Stimulated activated CD8-positive, alpha-beta memory T cell treated with anti-CD3 and anti-CD28 coated beads, Interleukin-12 subunit alpha, Interleukin-12 subunit beta, amount 100 ng/mL, for 1 hour (primary cell): ENCODE data around the gene CDC42EP4.
"Not testable (repeated sequence)": the region's sequence is repeated elsewhere in the genome, so short reads cannot be mapped to it uniquely, and the experiment has no call there.

ENCODE experiments used
- DNase-seq: peaks from one replicate; pipeline ENCODE4 v3.0.0-alpha.2; 2020; ENCODE audit warnings: low read depth

The CDC42EP4 gene

DNA sequence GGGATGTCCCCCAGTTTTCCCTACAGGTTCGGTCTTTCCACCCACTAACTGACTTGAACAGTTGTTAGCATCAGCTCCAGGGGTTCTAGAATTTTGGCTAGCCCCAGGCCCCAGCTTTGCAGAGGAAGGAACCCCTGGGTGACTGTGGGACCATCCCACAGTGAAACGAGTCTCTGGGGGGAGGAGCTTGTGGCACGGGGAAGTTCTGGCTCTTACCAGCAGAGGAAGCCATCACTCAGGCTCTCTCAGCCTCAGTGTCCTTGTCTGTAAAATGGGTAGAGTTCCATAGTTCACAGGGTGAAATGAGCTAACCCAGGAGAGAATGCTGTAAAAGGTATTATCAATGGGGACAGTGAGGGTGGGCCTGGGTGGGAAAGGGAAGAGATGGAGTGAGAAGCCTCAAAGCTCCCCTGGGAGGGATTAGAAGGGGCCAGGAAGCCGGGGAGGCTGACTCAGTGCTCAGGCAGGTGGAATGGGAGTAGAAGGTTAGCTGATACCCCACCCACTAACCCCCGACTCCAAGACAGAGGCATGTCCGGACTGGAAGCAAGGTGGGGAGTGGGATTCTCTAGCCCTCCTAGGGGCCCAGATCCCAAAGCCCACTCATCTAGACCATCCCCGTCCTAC is 30.9 kb upstream of the CDC42EP4 start:
- DNase-seq: no peak

DNA sequence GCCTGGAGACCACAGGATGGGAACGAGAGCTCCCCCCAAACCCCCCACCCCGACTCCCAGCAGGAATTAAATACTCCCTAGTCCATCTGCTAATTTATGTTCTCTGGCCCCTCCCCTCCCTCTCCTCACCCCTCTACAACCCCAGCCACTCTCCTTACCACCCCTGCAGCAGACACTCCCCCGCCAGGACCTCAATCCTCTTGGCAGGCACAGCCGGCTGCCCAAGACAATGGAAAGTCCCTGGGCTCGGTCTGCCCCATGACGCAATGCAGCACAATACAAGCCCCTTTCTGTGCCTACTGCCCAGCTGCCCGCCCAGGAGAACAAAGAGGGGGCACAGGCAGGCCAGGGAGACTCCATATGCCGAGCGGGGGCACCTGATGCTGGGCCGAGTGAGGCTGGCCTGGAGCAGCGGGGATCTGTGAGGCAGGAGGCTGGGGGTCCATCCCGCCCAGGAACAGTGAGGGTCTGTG is 30.3 kb upstream of the CDC42EP4 start:
- no peak for DNase-seq

DNA sequence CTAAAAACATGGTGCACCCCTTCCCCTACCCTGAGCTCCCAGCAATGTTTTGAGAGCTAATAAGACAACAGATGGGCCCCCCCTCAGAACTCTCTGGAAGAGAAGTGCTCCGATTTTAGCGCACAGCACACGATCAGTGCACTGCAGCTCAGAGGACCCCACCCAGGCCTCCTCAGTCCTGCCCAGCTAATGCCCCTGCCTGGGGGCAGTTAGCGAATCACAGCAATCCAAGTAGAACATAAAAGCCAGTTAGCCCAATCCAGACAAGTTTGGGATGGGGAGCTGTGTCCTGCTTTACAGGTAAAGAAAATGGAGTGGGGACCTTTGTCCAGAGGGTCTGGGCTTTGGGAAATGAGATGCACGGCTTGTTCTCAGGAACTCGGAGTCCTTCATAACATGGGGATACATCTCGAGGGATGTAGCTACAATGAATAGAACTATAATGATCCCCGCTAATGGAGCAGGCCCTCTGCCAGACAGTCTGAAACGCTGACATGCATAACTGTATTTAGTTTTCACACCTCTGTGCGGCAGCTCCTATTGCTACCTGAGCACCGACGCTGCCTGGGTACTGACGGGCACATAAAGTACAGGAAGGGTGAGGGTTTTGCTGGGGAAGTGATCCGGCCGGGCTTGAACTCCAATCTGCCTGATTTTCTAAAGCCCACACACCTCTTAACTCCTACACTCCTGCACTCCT is 29.7 kb upstream of the CDC42EP4 start:
- no peak for DNase-seq

DNA sequence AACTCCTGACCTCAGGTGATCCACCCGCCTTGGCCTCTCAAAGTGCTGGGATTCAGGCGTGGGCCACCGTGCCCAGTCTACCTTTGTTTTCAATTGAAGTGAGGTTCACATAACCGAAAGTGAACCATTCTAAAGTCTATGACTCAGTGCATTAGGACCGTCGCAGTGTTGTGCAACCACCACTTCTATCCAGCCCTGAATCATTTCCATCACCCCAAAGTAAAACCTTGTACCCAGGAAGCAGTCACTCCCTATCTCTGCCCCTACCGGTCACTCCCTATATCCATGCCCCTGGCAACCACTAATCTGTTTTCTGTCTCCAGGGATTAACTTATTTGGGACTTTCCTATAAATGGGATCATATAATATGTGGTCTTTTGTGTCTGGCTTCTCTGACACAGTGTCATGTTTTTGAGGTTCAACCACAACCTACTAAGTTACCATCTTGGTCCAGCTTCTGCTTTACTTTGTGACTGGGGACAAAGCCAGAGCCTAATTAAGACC is 28.3 kb upstream of the CDC42EP4 start:
- no peak for DNase-seq

DNA sequence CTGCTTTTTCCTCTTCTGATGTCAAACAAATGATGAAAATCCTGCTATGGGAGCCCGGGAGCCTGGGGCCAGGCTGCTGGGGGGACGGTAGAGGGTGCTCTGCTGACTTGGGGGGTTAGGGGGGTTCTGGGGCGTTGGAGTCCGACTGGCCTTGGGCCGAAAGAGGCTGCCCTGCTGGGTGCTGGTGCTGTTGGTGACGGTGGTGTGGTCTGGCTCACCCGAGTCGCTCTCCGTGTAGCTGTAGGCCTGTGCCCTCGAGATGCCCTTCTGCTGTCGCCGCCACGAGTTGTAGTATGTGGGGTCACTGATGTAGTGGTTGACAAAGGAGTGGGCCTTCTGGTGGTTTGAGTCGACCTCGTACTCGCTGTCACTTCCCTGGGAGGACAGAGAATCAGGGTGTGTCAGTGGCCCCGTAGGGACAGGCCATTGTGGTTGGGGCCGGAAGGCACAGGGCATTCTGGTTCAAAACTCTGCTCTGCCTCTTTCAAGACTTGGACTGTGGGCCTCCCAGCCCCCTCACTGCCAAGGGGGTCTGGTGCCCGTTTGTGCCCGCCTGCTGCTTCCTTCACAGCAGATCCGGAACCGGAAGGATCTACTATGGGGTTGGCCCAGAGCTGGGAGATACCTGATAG is 26.9 kb upstream of the CDC42EP4 start:
- no peak for DNase-seq

DNA sequence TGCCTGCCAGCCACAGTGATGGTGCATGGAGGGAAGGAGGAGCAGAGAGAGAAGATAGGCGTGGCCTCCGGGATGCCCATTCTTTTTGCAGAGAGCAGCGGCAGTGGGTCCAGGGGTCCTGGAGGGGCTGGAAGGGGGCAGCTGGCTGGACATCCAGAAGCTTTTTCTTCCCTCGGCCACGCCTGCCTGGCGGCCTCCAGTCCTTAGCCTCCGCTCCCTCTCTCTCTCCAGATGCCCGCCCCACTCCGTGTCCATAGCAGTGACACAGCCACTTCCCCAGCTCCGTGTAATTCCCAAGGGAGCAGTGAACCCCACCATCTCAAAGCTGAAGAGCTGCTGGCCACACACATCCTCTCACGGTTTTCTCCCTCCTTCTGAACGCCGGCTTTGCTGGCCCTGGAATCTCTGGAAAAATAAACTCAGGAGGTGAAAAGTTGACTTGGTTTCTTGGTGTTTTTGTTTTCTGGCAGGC is 26.3 kb upstream of the CDC42EP4 start:
- DNase-seq: no peak

DNA sequence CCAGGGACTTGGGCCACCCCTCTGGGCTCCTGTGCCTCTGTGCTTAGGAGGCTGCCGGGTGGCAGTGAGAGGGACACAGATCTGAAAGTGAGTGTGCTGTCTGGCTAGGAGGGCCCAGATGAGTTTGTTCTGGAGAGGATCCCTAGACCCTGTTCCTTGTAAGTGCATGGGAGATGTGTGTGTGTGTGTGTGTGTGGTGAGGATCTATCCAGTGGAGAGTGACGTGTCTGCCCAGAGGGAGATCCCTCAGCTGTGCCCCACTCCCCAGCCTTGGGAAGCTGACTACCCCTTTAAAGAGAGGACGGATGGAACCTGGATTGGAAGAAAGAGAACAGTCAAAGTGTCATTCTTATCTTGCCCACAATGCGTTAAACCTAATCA is 25.5 kb upstream of the CDC42EP4 start:
- DNase-seq: no peak

DNA sequence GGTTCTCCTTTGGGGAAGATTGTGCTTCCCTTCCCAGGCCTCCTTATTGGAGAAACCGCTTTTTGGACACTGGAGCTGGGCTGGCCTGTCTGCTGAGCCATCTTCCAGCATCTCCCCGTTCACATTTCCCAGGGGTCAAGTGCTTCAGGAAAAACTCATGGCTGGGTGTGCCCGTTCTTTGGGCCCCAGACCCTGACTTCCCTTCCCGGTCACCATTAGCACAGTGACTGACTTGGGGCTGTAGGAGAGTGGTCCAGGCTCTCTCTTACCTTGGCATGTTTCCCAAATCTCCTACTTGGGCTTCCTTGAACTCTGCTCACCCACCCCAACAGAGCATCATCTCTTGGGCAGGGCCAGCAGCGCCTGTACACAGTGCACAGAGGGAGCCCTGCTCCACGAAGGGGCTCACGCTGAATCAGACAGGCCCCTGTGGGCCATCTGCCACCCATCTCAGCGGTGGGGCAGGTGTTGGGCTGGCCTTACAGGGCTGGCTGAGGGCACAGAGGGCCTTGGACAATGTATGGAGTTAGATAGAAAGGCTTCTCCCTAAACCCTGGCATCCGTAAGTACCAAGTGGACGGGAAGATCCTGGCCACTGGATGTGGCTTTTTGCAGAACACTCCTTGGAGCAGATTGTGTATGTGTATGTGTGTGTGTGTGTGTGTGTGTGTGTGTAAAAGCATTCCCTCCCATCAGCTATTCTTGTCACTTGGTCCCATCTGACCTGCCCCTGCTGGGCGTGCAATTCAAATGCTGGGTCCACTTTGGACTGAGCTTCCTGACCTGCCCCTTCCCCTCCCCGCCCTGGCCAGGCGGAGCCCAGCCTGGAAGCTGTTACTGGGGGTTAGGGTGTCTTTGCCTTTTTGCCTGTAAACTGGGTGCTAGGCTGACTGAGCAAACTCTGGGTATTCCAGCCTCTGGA is 24.9 kb upstream of the CDC42EP4 start:
- DNase-seq: no peak

DNA sequence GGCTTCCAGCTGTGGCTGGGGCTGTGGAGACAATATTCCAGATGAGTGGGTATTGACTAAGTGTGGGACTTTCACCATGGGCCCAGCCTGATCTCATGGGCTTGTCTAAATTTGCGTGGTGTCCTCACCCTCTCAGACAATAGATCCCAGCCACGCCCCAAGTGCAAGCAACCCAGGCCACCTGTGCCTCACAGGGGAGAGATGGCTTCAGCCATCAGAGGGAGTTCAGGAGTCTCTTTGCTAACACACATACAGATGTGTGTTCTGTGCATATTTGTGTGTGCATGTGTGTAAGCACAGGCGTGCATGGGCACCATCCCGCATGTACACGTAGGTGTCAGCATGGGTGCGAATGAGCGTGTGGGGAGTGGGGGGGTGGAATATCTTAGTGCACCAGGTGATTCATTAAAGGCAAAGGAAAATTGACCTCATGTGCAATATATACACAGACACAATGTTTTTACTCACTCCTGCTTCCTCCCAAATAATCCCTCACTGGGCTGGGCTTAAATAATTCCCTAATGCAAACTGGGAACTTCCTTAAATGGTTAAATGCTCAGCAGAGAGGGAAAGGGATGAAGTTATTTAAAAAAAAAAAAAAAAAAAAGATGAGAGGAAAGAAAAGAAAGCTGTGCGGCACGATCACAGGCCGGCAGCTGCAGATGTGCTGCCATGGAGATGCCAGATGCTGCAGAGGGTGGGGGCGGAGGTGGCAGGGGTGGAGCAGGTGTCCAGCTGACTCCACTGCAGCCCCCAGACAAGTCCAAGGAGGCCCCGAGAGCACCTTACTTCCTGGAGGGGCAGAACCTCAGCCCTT is 24.0 kb upstream of the CDC42EP4 start:
- DNase-seq: no peak

DNA sequence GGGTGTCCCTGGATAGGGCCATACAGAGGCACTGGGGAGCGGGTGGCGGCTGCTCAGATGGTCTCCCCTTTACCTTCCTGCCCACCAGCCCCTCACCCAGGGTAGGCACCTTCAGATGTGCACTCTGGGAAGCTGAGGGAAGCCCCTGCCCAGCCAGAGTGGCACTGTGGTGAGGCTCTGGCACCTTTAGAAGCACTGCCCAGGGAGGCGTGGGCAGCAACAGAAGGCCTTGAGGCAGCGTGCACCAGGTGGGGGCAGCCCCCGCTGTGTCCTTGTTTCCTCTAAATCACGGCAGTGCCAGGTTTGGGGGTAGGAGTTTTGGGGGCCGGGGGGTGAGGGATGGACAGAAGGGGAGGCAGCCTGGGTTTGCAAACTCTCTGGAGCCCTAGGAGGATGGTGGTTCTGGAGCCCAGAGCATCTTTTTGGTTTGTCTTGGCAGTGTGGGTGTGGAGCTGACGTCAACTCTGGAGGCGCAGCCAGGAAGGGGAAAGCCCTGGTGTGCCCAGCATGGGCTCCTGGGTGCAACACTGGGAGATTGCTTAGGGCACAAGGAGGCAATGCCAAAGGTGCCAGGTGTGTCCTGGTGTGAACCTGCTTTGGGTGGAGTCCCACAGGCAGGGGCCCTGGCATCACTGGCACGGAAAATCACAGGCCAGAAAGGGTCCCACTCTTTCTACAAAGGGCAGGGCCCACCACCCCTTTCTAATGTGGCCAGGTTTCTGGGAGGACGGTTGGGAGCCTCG is 23.1 kb upstream of the CDC42EP4 start:
- no peak for DNase-seq

DNA sequence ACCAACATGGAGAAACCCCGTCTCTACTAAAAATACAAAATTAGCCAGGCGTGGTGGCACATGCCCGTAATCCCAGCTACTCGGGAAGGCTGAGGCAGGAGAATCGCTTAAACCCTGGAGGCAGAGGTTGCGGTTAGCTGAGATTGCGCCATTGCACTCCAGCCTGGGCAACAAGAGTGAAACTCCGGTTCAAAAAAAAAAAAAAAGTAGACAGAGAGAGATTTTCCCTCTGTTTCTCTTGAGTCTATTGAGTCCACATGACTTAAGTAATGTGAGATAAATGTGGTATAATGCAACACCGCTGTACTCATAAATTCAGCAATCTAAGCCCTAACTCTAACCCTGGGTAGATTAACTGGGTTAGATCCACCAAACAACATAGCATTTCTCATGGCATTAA is 21.6 kb upstream of the CDC42EP4 start:
- not testable (repeated sequence) for DNase-seq

DNA sequence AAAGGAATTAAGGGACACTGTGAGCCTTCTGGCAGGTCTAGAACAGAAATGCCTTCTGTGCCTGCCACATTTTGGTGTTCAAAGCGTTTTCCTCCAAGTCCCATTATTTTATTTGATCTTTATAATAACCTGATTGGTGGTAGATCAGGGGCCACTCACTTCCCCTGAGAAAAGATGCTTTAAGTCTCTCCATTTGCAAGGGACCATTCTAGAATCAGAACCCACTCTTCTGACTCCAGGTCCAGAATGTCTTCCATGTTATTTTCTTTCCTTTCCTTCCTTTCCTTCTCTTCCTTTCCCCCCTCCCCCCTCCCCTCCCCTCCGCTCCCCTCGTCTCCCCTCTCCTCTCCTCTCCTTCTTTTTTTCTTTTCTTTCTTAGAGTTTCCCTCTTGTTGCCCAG is 19.3 kb upstream of the CDC42EP4 start:
- DNase-seq: no peak

DNA sequence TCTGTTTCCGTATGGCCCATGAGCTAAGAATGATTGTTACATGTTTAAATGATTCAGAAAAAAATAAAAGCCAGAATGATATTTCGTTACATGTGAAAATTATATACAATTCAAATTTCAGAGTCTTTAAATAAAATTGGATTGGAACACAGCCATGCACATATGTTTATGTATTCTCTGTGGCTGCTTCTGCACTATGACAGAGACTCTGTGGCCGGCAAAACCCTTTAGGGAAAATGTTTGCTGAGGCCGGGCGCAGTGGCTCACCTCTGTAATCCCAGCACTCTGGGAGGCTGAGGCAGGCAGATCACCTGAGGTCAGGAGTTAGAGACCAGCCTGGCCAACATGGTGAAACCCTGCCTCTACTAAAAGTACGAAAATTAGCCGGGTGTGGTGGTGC is 15.9 kb upstream of the CDC42EP4 start:
- no peak for DNase-seq

DNA sequence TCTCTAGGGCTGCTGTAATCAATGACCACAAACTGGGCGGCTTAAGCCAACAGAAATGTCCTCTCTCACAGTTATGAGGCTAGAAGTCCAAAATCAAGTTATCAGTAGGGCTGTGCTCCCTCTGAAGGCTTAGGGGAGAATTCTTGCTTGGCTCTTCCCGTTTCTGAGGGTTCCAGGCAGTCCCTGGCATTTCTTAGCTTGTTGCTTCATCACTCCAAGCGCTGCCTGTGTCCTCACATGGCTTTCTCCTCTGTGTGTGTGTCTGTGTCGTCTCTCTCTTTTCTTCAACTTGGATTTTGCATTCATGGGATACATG is 13.7 kb upstream of the CDC42EP4 start:
- no peak for DNase-seq

DNA sequence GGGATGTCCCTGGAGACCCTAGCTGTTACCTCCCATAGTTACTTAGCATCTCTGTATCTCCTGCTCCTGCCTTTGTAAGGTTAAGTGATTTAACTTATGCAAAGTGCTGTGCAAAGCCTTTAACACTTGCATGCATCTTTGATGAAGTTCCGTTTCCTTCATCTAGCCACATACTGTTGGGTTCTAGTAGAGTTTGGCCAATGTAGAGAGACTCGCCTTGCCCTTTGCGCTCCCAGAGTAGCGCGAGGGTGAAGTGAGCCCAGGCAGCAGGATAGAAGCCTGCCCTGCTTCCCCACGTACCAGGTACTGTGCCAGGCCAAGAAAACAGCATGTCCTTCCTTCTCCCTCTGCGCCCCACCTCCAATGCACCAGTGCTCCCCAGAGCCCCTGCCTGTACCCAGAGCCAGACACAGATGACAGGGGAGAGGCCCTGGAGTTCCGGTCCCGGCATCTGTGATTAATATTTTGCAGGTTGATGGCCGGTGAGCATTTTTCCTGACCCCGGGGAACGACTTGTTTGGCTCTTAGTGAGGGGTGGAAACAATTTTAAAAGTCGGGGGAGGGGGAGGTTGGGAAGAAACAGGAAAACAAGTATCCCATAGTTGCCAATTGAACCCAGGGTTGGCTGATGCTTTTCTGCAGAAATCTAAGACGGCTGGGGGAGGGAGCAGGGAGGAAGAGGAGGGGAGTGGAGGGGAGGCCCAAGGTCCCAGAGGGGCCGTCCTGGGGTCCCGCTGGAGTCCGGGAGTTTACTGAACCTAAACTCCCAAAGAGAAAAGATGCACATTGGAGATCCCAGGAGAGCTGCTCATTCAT is 13.1 kb upstream of the CDC42EP4 start:
- DNase-seq: no peak

DNA sequence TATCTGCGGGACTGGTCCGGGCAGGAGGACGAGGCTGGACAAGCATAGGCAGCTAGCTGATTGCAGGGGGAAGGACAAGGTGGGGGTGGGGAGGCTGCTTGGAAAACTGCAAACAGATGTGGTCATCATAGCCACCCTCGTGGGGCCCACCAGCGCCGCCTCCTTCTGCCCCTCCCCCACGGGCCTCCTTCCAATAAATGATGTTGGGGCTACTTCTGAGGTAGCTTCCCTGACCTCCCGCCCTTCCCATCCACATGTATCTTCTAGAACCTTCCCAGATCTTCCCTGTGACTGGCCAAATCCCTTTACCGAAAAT is 12.3 kb upstream of the CDC42EP4 start:
- no peak for DNase-seq

DNA sequence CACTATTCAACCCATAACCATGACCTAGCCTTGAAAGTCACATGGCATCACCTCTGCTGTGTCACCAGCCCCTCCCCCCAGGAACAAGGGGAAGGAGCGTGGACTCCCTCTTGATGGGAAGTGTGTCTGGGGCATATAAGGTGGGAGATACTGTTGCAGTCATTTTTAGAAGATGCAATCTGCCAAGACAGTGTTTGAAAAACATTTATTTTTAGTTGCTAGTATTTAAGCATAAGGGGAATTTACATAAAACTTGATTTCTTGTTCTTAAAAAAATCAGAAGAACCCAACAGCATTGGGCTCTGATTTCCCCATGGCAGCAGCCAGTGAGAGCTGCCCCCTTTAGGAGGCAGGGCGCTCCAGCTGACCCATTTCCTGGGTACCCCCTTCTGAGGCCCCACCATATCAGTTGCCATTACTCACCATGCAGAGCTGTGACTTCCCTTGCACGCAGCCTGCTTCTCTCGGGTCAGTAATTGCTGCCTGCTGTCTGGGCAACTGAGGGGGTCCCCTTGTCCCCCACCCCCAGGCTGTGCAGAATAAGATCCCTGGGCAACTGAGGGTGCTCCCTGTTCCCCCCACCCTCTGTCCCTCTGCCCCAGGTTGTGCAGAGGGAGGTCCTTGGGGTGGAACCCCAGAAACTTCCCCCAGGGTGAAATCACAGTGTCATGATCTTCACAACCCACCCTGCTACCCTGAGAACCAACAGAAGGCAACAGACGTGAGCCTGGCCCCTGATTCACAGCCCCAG is 11.8 kb upstream of the CDC42EP4 start:
- DNase-seq: no peak

DNA sequence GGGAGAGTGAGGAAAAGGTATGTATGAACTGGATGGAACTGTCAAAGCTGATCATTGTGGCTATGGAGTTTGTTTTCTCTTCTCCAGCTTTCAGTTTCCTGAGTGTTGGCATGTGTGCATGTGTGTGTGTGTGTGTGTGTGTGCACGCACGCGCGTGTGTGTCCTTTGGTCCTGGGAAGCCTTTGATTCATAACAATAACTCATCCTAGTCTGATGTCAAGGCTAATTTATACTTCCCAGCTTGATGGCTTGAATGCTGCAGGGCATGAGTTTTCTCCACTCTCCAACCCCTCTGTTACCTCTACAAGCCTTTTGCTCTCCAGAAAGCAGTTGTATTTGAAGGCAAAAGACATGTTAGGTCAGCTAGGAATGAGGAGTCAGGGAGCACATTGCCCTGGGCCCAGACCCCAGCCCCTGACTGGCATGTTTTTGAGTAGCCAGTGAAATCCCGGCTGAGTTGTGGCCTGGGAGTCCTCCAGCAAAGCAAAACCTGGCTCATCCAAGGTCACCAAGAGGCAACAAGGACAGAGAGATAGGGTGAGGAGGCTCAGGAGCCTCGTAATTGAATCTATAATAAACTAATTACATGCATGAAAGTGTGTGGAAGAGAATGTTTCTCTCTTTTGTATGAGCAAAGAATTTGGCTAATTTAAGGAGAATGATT is 8.9 kb upstream of the CDC42EP4 start:
- DNase-seq: no peak

DNA sequence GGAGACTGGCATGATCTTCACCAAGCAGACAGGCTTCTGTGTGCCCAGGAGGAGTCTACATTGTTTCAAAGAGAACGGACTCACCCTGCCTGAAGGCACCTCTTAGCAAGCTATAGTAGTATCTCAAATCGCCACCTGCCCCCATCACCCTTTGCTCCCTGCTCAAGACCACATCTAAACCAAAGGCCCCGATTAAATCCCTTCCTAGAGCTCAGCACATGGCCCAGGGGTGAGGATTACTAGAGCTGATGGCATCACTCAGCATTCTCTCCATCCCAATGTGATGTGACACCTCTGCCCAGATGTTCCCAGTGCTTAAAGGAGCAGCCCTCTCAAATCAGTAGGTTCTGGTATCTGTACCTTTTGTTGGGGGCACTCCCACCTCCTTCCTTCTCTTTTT is 8.0 kb upstream of the CDC42EP4 start:
- no peak for DNase-seq
